ENCODE data around the gene MIER1. TPM values are rescaled to one million over a fixed set of nuclear protein-coding genes. Genes with fewer than 3 reads are reported as not detected.
A peak's percentile ranks its signal among the peaks of the same experiment; 100 is the strongest.
"Not testable (repeated sequence)": the region's sequence is repeated elsewhere in the genome, so short reads cannot be mapped to it uniquely, and the experiment has no call there.

Gene MIER1
- 16.8 and 19.0 TPM in 2 replicates for total RNA-seq (2012; rRNA removed)

DNA sequence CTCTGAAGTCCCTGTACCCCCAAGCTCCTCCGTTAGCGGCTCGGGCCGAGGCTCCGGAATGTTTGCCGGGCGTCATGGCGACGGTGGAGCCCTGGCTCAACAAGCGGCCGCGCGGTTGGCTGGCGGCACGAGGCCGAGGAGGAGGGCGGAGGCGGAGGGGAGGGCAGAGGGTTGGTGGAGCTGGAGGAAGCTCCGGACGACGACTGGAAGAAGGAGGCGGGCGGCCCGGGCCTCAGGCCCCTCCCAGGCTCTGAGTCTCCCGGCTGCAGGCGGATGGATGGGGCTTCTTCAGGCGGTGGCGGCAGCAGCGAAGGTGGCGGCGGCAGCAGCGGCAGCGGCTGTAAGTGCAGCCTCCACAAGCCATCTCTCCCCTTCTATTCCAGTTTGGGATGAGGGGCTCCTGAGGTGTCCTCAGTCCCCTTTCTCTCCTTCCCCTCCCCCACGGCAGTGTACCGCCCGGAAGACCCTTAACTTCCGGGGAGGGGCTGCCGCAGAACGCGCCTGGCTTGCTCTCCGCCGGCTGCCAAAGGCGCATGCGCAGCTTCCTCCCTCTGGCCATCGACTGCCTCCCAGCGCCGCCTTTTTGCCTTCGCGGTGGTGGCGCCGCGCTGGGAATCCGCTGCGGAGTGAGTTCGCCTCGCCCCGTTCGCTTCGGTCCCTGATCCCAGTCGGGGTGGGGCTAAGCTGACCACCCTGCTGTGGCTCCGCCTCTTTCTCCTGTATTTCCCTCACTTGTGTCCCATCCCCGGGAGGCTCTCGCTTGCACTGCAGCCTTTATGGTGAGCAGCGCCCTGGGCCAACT lies at the start of gene MIER1, which contains the start of gene DNAI4:
MIER1 (plus strand) TSS at position 235 of the 802 bp plus-strand sequence; CDS start at position 274, 39 bp downstream.
DNAI4 (minus strand) TSS at position 101 of the 802 bp plus-strand sequence; CDS start at position 76, 25 bp downstream.
- Histone ChIP-seq H3K27me3 (ENCODE audit: control insufficient read depth, insufficient read depth, low read length) (no peaks in the 10 kb centered on the region), H3K4me1 (ENCODE audit: control insufficient read depth, insufficient read depth, low read length) (peaks cover 37% of the 10 kb centered on the region), H3K4me3 (ENCODE audit: low read length) (peak within 1 kb of the TSS; percentile 96), H3K9me3 (replicated peaks; ENCODE audit: low read length) (no peaks in the 10 kb centered on the region), H3K4me2 (ENCODE audit: low read length) (peak within 1 kb of the TSS; percentile 89), H3K9ac (ENCODE audit: low read depth, low read length) (peak within 1 kb of the TSS; percentile 97), H3K36me3 (ENCODE audit: insufficient read depth, low read length) (no peaks in the 10 kb centered on the region)

- H3K9me3 ChIP-seq (replicated peaks; ENCODE audit: low read length): peaks cover 4% of the 10 kb centered on the region
- no peaks in the 10 kb centered on the region for H3K27me3 ChIP-seq (ENCODE audit: control insufficient read depth, insufficient read depth, low read length)
- H3K9ac ChIP-seq (ENCODE audit: low read depth, low read length): no peak overlapping the region
- H3K4me2 ChIP-seq (ENCODE audit: low read length): no peak overlapping the region
- H3K36me3 ChIP-seq (ENCODE audit: insufficient read depth, low read length): no peaks in the 10 kb centered on the region
- no peak overlapping the region for H3K4me3 ChIP-seq (ENCODE audit: low read length)
- H3K4me1 ChIP-seq (ENCODE audit: control insufficient read depth, insufficient read depth, low read length): no peaks in the 10 kb centered on the region
Observed at GRCh38 chr1:66876664-66877063, 48.1 kb upstream of the MIER1 start.

GRCh38 chr1:66889030-66889429 lies 35.8 kb upstream of the MIER1 start:
- H3K9me3 ChIP-seq (replicated peaks; ENCODE audit: low read length): no peaks in the 10 kb centered on the region
- no peak overlapping the region for H3K4me2 ChIP-seq (ENCODE audit: low read length)
- no peak overlapping the region for H3K4me3 ChIP-seq (ENCODE audit: low read length)
- no peaks in the 10 kb centered on the region for H3K36me3 ChIP-seq (ENCODE audit: insufficient read depth, low read length)
- H3K4me1 ChIP-seq (ENCODE audit: control insufficient read depth, insufficient read depth, low read length): no peaks in the 10 kb centered on the region
- H3K9ac ChIP-seq (ENCODE audit: low read depth, low read length): no peak overlapping the region
- H3K27me3 ChIP-seq (ENCODE audit: control insufficient read depth, insufficient read depth, low read length): no peaks in the 10 kb centered on the region

GRCh38 chr1:66890621-66891020 lies 34.2 kb upstream of the MIER1 start:
- Histone ChIP-seq H3K4me2 (ENCODE audit: low read length) (no peak overlapping the region), H3K9me3 (replicated peaks; ENCODE audit: low read length) (no peaks in the 10 kb centered on the region), H3K36me3 (ENCODE audit: insufficient read depth, low read length) (no peaks in the 10 kb centered on the region), H3K4me1 (ENCODE audit: control insufficient read depth, insufficient read depth, low read length) (no peaks in the 10 kb centered on the region), H3K27me3 (ENCODE audit: control insufficient read depth, insufficient read depth, low read length) (no peaks in the 10 kb centered on the region), H3K4me3 (ENCODE audit: low read length) (no peak overlapping the region), H3K9ac (ENCODE audit: low read depth, low read length) (no peak overlapping the region)

DNA sequence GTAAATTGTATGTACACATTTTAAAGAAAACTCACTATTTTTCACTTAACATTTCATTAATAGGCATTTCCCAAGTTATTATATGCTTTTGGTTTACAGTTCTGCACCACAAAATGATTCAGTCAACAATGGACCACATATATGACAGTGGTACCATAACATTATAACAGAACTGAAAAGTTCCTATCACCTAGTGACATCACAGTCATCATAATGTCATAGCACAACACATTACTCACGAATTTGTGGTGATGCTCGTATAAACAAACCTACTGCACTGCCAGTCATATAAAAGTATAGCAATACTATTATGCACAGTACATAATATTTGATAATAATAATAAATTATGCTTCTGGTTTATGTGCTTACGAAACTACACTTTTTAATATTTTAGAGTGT lies 31.1 kb upstream of the MIER1 start:
- Histone ChIP-seq H3K36me3 (ENCODE audit: insufficient read depth, low read length) (no peaks in the 10 kb centered on the region), H3K9ac (ENCODE audit: low read depth, low read length) (no peak overlapping the region), H3K9me3 (replicated peaks; ENCODE audit: low read length) (no peaks in the 10 kb centered on the region), H3K4me3 (ENCODE audit: low read length) (no peak overlapping the region), H3K4me2 (ENCODE audit: low read length) (no peak overlapping the region), H3K27me3 (ENCODE audit: control insufficient read depth, insufficient read depth, low read length) (no peaks in the 10 kb centered on the region), H3K4me1 (ENCODE audit: control insufficient read depth, insufficient read depth, low read length) (no peaks in the 10 kb centered on the region)

- not testable (repeated sequence) for H3K4me3 ChIP-seq (ENCODE audit: low read length); H3K27me3 ChIP-seq (ENCODE audit: control insufficient read depth, insufficient read depth, low read length); H3K4me1 ChIP-seq (ENCODE audit: control insufficient read depth, insufficient read depth, low read length); H3K36me3 ChIP-seq (ENCODE audit: insufficient read depth, low read length); H3K4me2 ChIP-seq (ENCODE audit: low read length); H3K9me3 ChIP-seq (replicated peaks; ENCODE audit: low read length); H3K9ac ChIP-seq (ENCODE audit: low read depth, low read length)
Observed at GRCh38 chr1:66915203-66915602, 9.6 kb upstream of the MIER1 start.

DNA sequence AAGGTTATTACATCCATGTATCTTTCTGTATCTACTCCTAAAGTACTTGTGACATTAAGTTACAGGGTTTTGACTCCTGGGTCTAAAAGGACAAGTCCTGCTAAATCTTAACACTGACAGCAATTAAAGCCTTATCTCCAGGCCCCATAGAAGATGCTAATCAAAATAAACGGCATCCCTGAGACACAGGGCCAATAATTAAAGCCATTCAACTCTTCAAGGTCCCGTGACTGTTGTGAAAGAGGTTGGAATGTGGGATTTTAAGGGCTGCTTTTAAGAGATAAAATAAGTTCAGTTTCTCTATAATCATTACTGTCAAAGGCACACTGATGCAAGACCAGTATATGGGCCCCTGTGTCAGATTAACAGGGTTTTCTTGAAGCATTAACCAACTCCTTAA lies 8.5 kb upstream of the MIER1 start:
- Histone ChIP-seq H3K4me3 (ENCODE audit: low read length) (no peak overlapping the region), H3K27me3 (ENCODE audit: control insufficient read depth, insufficient read depth, low read length) (no peaks in the 10 kb centered on the region), H3K4me2 (ENCODE audit: low read length) (no peak overlapping the region), H3K4me1 (ENCODE audit: control insufficient read depth, insufficient read depth, low read length) (no peaks in the 10 kb centered on the region), H3K36me3 (ENCODE audit: insufficient read depth, low read length) (no peaks in the 10 kb centered on the region), H3K9me3 (replicated peaks; ENCODE audit: low read length) (no peaks in the 10 kb centered on the region), H3K9ac (ENCODE audit: low read depth, low read length) (no peak overlapping the region)

- Histone ChIP-seq H3K4me1 (ENCODE audit: control insufficient read depth, insufficient read depth, low read length) (no peaks in the 10 kb centered on the region), H3K27me3 (ENCODE audit: control insufficient read depth, insufficient read depth, low read length) (no peaks in the 10 kb centered on the region), H3K9ac (ENCODE audit: low read depth, low read length) (no peak overlapping the region), H3K36me3 (ENCODE audit: insufficient read depth, low read length) (no peaks in the 10 kb centered on the region), H3K9me3 (replicated peaks; ENCODE audit: low read length) (no peaks in the 10 kb centered on the region), H3K4me2 (ENCODE audit: low read length) (no peak overlapping the region), H3K4me3 (ENCODE audit: low read length) (no peak overlapping the region)
Observed at GRCh38 chr1:66917476-66917875, 7.3 kb upstream of the MIER1 start.

DNA sequence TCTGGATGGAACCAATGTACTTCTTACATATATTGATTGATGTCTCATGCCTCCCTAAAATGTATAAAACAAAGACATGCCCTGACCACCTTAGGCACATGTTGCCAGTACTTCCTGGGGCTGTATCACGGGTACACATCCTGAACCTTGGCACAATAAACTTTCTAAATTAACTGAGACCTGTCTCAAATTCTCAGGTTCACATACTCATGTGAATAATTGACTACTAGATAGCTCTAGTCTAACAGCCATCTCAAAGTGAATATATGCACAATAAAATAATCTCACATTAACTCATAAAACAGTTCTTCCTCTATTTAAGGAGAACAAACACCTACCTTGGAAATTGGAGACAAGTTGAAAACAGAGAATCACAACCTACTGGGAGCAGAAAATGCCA lies 5.7 kb upstream of the MIER1 start:
- Histone ChIP-seq H3K4me2 (ENCODE audit: low read length) (no peak overlapping the region), H3K9ac (ENCODE audit: low read depth, low read length) (no peak overlapping the region), H3K4me3 (ENCODE audit: low read length) (no peak overlapping the region), H3K4me1 (ENCODE audit: control insufficient read depth, insufficient read depth, low read length) (peaks cover 8% of the 10 kb centered on the region), H3K9me3 (replicated peaks; ENCODE audit: low read length) (no peaks in the 10 kb centered on the region), H3K36me3 (ENCODE audit: insufficient read depth, low read length) (no peaks in the 10 kb centered on the region), H3K27me3 (ENCODE audit: control insufficient read depth, insufficient read depth, low read length) (no peaks in the 10 kb centered on the region)

DNA sequence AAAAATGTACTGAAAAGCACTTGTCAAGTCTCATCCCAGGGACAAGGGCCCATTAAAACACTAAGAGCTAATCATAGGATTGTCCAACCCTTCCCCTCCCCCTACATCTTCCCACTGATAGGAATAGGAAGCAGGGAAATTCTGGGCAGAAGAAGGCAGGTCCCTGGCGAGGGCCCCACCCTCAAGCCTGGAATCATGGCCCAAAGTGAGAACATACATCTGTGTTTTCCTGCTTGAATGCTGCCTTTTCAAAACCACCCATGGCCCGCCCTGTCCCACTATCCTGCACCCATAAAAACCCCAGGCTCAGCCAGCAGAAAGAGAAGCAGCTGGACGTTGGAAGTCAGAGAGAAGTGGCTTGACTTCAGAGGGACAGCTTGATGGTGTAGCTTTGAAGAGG lies 5.0 kb upstream of the MIER1 start:
- H3K4me2 ChIP-seq (ENCODE audit: low read length): no peak overlapping the region
- no peaks in the 10 kb centered on the region for H3K36me3 ChIP-seq (ENCODE audit: insufficient read depth, low read length)
- no peak overlapping the region for H3K9ac ChIP-seq (ENCODE audit: low read depth, low read length)
- H3K4me1 ChIP-seq (ENCODE audit: control insufficient read depth, insufficient read depth, low read length): peaks cover 8% of the 10 kb centered on the region
- no peaks in the 10 kb centered on the region for H3K27me3 ChIP-seq (ENCODE audit: control insufficient read depth, insufficient read depth, low read length)
- no peak overlapping the region for H3K4me3 ChIP-seq (ENCODE audit: low read length)
- no peaks in the 10 kb centered on the region for H3K9me3 ChIP-seq (replicated peaks; ENCODE audit: low read length)

- H3K9me3 ChIP-seq (replicated peaks; ENCODE audit: low read length): no peaks in the 10 kb centered on the region
- H3K27me3 ChIP-seq (ENCODE audit: control insufficient read depth, insufficient read depth, low read length): no peaks in the 10 kb centered on the region
- H3K4me1 ChIP-seq (ENCODE audit: control insufficient read depth, insufficient read depth, low read length): peaks cover 8% of the 10 kb centered on the region
- H3K36me3 ChIP-seq (ENCODE audit: insufficient read depth, low read length): no peaks in the 10 kb centered on the region
- no peak overlapping the region for H3K9ac ChIP-seq (ENCODE audit: low read depth, low read length)
- H3K4me2 ChIP-seq (ENCODE audit: low read length): no peak overlapping the region
- H3K4me3 ChIP-seq (ENCODE audit: low read length): no peak overlapping the region
Observed at GRCh38 chr1:66920543-66920942, 4.2 kb upstream of the MIER1 start.

DNA sequence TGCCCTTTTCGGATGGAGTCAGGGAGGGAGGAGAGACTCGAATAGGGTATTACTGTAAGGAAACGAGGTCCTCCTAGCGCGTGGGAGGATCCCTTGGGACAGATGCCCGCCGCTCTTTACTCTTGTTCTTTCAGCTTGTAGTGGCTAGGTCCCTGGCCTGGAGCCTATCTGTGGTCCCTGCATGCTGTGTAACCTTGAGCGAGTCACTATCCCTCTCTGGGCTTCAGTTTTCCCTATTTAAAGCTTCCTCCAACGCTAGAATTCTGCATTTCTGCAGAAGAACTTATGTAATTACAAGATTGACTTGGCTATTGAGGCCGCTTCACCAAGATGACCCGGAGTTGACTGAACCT lies 744 bp downstream of the MIER1 start:
- Histone ChIP-seq H3K27me3 (ENCODE audit: control insufficient read depth, insufficient read depth, low read length) (no peaks in the 10 kb centered on the region), H3K4me2 (ENCODE audit: low read length) (peak overlapping the region; percentile 80), H3K4me3 (ENCODE audit: low read length) (peak overlapping the region; percentile 96), H3K4me1 (ENCODE audit: control insufficient read depth, insufficient read depth, low read length) (peaks cover 37% of the 10 kb centered on the region), H3K36me3 (ENCODE audit: insufficient read depth, low read length) (no peaks in the 10 kb centered on the region), H3K9me3 (replicated peaks; ENCODE audit: low read length) (no peaks in the 10 kb centered on the region), H3K9ac (ENCODE audit: low read depth, low read length) (peak overlapping the region; percentile 97)
